GM21526 (cell line): ENCODE results near the gene SYT5.
"Not testable (repeated sequence)": the region's sequence is repeated elsewhere in the genome, so short reads cannot be mapped to it uniquely, and the experiment has no call there.

Experiments used
- ATAC-seq: cut with Tn5 transposase; IDR thresholded peaks from one replicate; pipeline ENCODE4 v1.9.1; 2021; ENCODE audit warnings: moderate library complexity; ENCODE audit not compliant: unreplicated experiment, low FRiP score

SYT5 gene

DNA sequence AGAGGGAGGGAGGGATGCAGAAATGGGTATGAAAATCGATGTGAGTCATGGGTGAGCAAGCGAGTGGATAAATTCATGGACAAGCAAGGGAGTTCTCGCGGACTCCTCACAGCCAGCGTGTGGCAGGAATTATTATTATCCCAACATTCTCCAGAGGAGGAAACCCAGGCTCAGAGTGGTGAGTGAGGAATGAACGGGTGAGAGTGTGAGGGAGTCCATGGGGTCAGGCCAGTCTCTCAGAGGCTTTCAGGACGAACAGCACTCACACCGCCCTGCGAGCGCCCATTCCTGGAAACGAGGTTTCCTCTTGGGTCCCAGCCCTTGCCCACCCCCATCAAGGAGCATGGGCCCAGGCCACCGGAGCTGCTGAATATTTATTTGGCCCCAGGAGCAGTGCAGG, 7.3 kb downstream of the SYT5 start:
- no peak for ATAC-seq

GRCh38 chr19:55172318-55172717, 7.8 kb downstream of the SYT5 start:
- ATAC-seq, result not testable (repeated sequence)

DNA sequence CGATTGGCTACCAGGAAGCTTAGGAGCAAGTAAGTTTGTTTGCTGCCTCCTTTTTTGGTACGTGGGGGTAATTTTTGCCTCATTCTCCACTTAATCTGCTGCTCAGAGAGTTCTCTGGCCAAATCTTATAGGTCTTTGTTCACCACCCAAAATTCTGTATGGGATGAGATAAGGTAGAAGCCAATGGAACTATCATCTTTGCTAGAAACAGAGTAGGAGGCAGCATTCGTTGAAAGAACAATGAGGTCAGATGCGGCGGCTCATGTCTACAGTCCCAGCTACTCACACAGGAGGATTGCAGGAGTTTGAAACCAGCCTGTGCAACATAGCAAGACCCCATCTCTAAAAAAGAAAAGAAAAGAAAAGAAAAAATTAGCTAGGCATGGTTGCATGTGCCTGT, 8.6 kb downstream of the SYT5 start:
- no peak for ATAC-seq

DNA sequence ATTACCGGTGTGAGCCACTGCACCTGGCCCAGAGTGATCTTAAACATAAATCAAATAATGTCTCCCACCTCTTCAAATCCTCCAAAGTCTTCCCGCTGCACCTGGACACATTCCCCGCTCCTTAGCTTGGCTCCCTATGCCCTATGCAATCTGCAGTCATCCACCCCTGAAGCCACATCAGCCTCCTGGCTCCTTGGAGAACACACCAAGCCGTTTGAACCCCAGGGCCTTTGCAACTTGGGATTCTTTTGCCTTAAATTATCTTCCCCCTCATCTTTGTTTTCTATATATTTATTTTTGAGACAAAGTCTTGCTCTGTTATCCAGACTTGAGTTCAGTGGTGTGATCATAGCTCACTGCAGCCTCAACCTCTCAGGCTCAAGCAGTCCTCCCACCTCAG, 11.0 kb downstream of the SYT5 start:
- ATAC-seq, result no peak

DNA sequence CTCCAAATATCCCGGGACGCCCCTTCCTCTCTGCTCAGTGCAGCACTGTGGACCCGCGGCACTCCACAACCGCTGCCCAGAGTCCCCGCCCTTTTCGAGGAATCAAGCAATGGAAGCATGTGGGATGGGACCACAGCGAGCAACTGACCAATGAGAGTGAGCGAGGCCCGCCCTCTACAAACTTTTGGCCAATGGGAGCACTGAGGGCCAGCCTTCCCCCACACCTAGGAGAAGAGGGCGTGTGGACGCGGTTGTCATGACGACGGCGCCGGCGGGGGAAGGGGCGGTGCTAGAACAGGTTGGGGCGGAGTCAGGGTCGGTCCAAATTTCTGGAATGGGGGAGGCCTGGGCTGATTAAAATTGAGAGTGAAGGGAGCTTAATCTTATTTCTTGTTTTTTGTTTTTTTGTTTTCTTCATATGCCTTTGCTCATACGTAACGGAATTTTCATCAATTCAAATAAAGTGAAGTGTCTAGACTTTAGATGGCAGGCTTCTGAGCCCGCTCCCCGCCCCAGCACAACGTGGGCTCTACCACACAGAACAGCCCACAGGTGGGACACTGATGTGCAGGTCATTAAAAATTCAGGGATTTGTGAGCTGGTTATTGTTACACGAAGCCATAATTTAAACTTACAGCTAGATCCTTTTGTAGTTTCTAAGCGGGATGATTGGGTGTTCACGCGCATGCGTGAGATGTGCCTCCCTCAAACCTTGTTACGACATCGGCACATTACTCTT, 13.4 kb downstream of the SYT5 start, which contains the start of gene DNAAF3:
Gene DNAAF3 (minus strand): TSS at position 84 of the 739 bp plus-strand sequence. CDS start 200 bp downstream, outside the sequence.
- ATAC-seq, result peak; percentile 66

- ATAC-seq, result no peak
Observed at GRCh38 chr19:55165952-55166529, 14.0 kb downstream of the SYT5 start.

GRCh38 chr19:55161571-55162322, 18.3 kb downstream of the SYT5 start:
- ATAC-seq, result no peak

DNA sequence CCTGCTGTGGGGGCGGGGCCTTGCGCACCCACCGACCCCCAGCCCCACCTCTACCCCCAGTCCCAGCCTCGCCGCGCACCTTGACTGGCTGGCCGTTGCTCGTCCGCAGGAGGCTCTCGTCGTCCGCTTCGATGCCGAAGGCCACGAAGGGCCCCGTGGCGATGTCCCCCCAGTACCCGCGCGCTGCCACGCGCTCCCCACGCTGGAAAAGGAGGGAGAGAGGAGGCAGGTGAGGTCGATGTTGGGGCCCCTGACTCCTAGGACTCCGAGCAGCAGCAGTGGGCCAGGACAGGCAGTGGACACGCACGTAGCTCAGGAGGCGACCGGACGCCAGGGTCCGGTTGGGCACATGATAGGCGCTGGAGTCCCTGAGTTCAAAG, 19.1 kb downstream of the SYT5 start:
- ATAC-seq, result no peak

DNA sequence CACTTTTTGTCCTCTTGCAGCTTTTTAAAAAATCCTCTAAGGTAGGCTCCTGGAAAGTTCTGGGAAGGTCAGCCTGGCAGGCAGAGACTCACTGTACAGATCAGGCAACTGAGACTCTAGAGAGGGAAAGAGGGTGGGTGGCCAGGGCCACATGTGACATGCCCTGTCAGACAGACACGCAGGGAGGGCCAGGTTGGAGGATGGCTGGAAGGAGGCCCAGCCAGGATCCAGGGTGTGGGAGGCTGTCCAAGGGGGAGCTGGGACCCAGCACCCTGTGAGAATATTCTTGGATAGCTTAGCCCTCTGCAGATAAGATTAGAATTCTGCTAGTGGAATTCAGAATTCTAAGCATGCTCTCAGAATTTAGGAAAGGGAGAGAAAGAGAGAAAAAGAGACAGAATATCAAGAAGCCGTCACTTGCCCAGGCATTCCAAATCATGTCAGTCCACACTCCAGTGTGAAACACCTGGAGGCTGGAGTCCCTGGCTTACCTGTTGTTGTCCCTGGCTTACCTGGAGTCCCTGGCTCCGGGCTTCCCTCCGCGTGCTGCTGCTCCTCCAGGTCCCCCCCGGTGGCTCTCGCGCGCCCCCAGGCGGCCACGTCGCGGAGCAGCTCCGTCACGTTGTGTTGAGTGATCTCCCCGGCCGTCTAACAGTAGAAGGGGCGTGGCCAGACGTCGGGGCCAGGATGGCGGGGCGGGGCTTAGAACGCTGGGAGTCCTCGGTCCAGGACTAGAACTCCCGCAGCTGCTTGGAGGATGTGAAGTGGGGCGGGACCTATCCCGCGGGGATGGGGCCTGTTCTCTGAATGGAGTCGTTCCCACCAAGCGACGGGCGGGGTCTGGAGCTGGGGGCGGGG, 19.7 kb downstream of the SYT5 start:
- no peak for ATAC-seq

- ATAC-seq, result no peak
Observed at GRCh38 chr19:55158848-55159749, 21.0 kb downstream of the SYT5 start.

DNA sequence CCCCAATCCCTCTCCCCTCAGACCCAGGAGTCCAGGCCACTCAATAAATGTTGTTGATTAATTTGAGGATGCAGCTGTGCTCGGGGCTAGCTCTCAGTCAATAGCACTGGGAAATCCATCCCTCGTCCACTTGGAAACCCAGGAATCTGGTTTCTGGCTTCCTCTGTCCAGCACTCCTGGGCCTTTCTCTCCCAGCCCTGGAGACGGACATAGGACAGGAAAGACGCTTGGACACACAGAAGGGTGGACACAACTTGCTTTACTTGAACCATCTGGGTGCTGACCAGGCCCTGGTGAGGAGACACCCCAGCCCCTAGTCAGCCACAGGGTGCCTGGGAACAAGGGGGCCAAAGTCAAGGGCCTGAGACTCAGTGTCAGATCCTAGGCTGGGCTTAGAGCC, 21.7 kb downstream of the SYT5 start:
- no peak for ATAC-seq

DNA sequence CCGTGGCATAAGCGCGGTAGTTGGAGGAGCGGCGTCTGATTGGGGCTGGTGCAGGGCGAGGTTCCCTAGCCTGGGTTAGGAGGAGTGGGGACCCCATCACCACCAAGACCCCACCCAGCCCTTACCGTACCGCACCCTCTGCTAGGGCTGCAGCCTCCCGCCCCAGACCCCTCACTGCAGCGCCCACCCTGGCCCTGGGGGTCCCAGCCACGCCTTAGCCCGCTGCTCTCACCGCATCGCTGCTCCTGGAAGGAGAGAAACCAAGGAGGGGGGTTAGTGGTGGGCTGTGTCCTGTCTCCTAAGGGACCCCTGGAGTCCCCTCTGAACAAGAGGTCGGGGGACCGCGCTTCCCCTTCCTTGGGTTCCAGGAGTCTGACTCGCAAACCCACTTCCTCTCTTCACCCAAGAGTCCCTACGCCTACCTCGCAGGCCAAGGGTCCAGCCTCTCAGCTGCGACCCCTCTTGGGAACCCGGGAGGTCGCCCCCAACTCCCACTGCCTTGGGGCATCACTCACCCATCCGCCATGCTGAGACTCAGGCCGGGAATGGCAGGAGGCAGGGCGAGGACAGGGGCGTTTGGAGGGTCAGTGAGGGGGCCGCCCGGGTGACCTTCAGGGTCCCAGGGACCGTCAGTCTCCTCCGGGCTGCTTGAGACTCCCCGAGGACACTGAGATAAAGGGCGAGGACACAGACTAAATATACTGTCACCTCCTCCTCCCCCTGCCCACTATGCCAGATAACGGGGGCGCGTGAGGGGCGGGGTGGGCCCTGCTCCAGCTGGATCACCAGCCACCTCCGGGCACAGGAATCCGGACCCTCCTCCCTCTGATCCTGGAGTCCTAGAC, 22.8 kb downstream of the SYT5 start, which contains the start of gene TNNI3:
Gene TNNI3 (minus strand): TSS at position 669 of the 845 bp plus-strand sequence. CDS start 143 bp downstream, at position 526.
- ATAC-seq, result no peak

DNA sequence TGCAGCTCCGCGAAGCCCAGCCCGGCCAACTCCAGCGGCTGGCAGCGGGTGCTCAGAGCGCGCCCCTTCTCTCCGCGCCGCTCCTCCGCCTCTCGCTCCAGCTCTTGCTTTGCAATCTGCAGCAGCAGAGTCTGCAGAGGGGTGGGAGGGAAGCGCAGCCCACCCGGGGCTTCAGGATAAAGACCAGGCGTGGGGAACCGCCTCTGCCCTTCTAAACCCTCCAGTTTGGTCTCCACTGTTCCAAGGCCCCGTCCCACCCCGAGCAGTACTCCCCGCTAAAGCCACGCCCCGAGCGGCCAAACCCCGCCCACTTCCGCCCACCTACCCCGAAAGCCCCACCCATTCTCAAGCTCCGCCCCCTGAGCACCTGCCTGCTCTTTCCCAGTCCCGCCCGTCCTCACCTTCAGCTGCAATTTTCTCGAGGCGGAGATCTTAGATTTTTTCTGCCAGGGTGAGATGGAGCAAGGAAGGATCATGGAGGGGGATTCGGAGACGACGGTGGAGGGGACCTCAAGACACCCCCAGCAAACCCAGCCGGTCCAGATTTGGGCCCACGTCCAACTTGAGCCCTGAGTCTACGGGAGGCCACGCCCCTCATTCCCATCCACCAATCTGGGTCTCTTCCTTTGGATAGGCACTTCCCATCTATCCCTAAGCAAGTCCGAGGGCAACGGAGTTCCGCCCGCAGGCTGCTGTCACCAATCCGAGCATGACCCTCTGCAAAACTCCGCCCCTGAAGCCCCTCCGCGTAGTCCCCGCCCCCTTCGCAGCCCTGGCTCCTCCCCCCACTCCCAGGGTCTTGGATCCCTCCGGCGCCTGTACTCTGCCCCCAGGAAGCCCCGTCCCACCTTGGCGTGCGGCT, 23.7 kb downstream of the SYT5 start:
- no peak for ATAC-seq

- ATAC-seq, result not testable (repeated sequence)
Observed at GRCh38 chr19:55155784-55156183, 24.3 kb downstream of the SYT5 start.

GRCh38 chr19:55153652-55154264, 26.3 kb downstream of the SYT5 start:
- no peak for ATAC-seq

- no peak for ATAC-seq
Observed at GRCh38 chr19:55152017-55152416, 28.1 kb downstream of the SYT5 start.
